H9 (cell line): ENCODE results near the gene DYRK1A. TPM values are rescaled to one million over a fixed set of nuclear protein-coding genes. Genes with fewer than 3 reads are reported as not detected.
A peak's percentile ranks its signal among the peaks of the same experiment; 100 is the strongest.

Source experiments
- DNase-seq: peaks from one replicate; pipeline ENCODE4 v3.0.0-alpha.2; 2017
- H2AFZ ChIP-seq: one replicate; pipeline ENCODE4 v1.6.1; 2013; ENCODE audit warnings: mild to moderate bottlenecking, low read length, control low read depth, moderate library complexity
- H2AK5ac ChIP-seq: 2 replicates; pipeline ENCODE4 v1.6.1; 2013; ENCODE audit warnings: low read length, control low read depth, mixed read lengths; ENCODE audit not compliant: insufficient read length
- H2BK120ac ChIP-seq: one replicate; pipeline ENCODE4 v1.6.1; 2013; ENCODE audit warnings: low read depth, mild to moderate bottlenecking, low read length, control low read depth, inconsistent platforms; ENCODE audit not compliant: poor library complexity, severe bottlenecking
- H2BK12ac ChIP-seq: 2 replicates; pipeline ENCODE4 v1.6.1; 2013; ENCODE audit warnings: low read length, control low read depth, mixed read lengths, low read depth; ENCODE audit not compliant: insufficient read length
- H2BK15ac ChIP-seq: 2 replicates; pipeline ENCODE4 v1.6.1; 2013; ENCODE audit warnings: low read depth, low read length, control low read depth
- H2BK20ac ChIP-seq: one replicate; pipeline ENCODE4 v1.6.1; 2013; ENCODE audit warnings: low read depth, mild to moderate bottlenecking, low read length, control low read depth, inconsistent platforms; ENCODE audit not compliant: poor library complexity, severe bottlenecking
- H2BK5ac ChIP-seq: 2 replicates; pipeline ENCODE4 v1.6.1; 2013; ENCODE audit warnings: low read length, control low read depth, mixed read lengths; ENCODE audit not compliant: insufficient read length
- H3K14ac ChIP-seq: 2 replicates; pipeline ENCODE4 v1.6.1; 2013; ENCODE audit warnings: low read length, control low read depth; ENCODE audit not compliant: insufficient read depth
- H3K18ac ChIP-seq: 2 replicates; pipeline ENCODE4 v1.6.1; 2013; ENCODE audit warnings: low read depth, mild to moderate bottlenecking, mixed read lengths, low read length, control low read depth; ENCODE audit not compliant: insufficient read length
- H3K23ac ChIP-seq: 2 replicates; pipeline ENCODE4 v1.6.1; 2013; ENCODE audit warnings: low read length, control low read depth, mixed read lengths, low read depth; ENCODE audit not compliant: insufficient read length
- H3K23me2 ChIP-seq: 2 replicates; pipeline ENCODE4 v1.6.1; 2013; ENCODE audit warnings: low read depth, mild to moderate bottlenecking, mixed read lengths, low read length, control low read depth; ENCODE audit not compliant: insufficient read length, poor library complexity, severe bottlenecking
- H3K27ac ChIP-seq: 2 replicates; pipeline ENCODE4 v1.5.1; 2013; ENCODE audit warnings: low read length, control low read depth, mixed read lengths, low read depth; ENCODE audit not compliant: insufficient read length
- H3K27me3 ChIP-seq: 2 replicates; pipeline ENCODE4 v1.6.1; 2013; ENCODE audit warnings: low read length, control low read depth, inconsistent platforms; ENCODE audit not compliant: insufficient read depth
- H3K4ac ChIP-seq: 2 replicates; pipeline ENCODE4 v1.6.1; 2013; ENCODE audit warnings: low read depth, mild to moderate bottlenecking, control low read depth, inconsistent platforms, low read length, moderate library complexity
- H3K4me1 ChIP-seq: 2 replicates; pipeline ENCODE4 v1.6.1; 2013; ENCODE audit warnings: low read length, control low read depth, inconsistent platforms; ENCODE audit not compliant: insufficient read depth
- H3K4me2 ChIP-seq: 2 replicates; pipeline ENCODE4 v1.6.1; 2013; ENCODE audit warnings: low read length, control low read depth, mixed read lengths; ENCODE audit not compliant: insufficient read length, insufficient read depth
- H3K56ac ChIP-seq: 2 replicates; pipeline ENCODE4 v1.6.1; 2013; ENCODE audit warnings: low read depth, mild to moderate bottlenecking, mixed read lengths, low read length, control low read depth; ENCODE audit not compliant: insufficient read length
- H3K79me1 ChIP-seq: 2 replicates; pipeline ENCODE4 v1.6.1; 2013; ENCODE audit warnings: low read depth, mild to moderate bottlenecking, moderate library complexity, low read length, control low read depth, inconsistent platforms; ENCODE audit not compliant: insufficient read depth, poor library complexity, severe bottlenecking
- H3K79me2 ChIP-seq: 2 replicates; pipeline ENCODE4 v1.6.1; 2013; ENCODE audit warnings: low read length, control low read depth, inconsistent platforms; ENCODE audit not compliant: insufficient read depth
- H3K9ac ChIP-seq: 2 replicates; pipeline ENCODE4 v1.6.1; 2013; ENCODE audit warnings: low read length, control low read depth, mixed read lengths; ENCODE audit not compliant: insufficient read length; ENCODE audit errors: extremely low read depth
- H3K9me3 ChIP-seq: one replicate; pipeline ENCODE4 v1.6.1; 2013; ENCODE audit warnings: low read depth, low read length, inconsistent platforms; ENCODE audit not compliant: control insufficient read depth
- H3T11ph ChIP-seq: one replicate; pipeline ENCODE4 v1.6.1; 2013; ENCODE audit warnings: mild to moderate bottlenecking, low read length, control low read depth, inconsistent platforms
- H4K20me1 ChIP-seq: one replicate; pipeline ENCODE4 v1.6.1; 2013; ENCODE audit not compliant: control insufficient read depth, insufficient read length, insufficient read depth
- H4K5ac ChIP-seq: 2 replicates; pipeline ENCODE4 v1.6.1; 2013; ENCODE audit warnings: low read depth, mild to moderate bottlenecking, mixed read lengths, low read length, control low read depth; ENCODE audit not compliant: insufficient read length
- H4K8ac ChIP-seq: replicated peaks from 2 replicates; pipeline ENCODE4 v1.6.1; 2013; ENCODE audit warnings: low read length, control low read depth, mixed read lengths, low read depth; ENCODE audit not compliant: insufficient read length
- H4K91ac ChIP-seq: 2 replicates; pipeline ENCODE4 v1.6.1; 2013; ENCODE audit warnings: low read depth, mild to moderate bottlenecking, moderate library complexity, mixed read lengths, low read length, control low read depth; ENCODE audit not compliant: insufficient read length
- H3K27ac Mint-ChIP-seq, 3 experiments: 2 replicates in 2 of 3; 3 replicates in 1 of 3; pipeline ENCODE4 v1.8.0; 2020 to 2021; ENCODE audit warnings: mixed read lengths in 3 of 3, mild to moderate bottlenecking in 1 of 3, moderate library complexity in 1 of 3
- H3K27me3 Mint-ChIP-seq: 2 replicates; pipeline ENCODE4 v1.8.0; 2021; ENCODE audit warnings: low read depth, mild to moderate bottlenecking, moderate library complexity, mixed read lengths
- H3K36me3 Mint-ChIP-seq, 3 experiments: 2 replicates in 2 of 3; 3 replicates in 1 of 3; pipeline ENCODE4 v1.8.0; 2020 to 2021; ENCODE audit warnings: low read depth in 3 of 3, mixed read lengths in 3 of 3; ENCODE audit not compliant: insufficient read depth in 1 of 3
- H3K4me1 Mint-ChIP-seq, 2 experiments: 2 replicates each; pipeline ENCODE4 v1.8.0; 2020; ENCODE audit warnings: mixed read lengths in 2 of 2
- H3K4me3 Mint-ChIP-seq, 2 experiments: 2 replicates in 1 of 2; 3 replicates in 1 of 2; pipeline ENCODE4 v1.8.0; 2020 to 2021; ENCODE audit warnings: mild to moderate bottlenecking in 2 of 2, mixed read lengths in 2 of 2, moderate library complexity in 1 of 2
- H3K9me3 Mint-ChIP-seq, 2 experiments: 2 replicates in 1 of 2; 3 replicates in 1 of 2; pipeline ENCODE4 v1.8.0; 2020; ENCODE audit warnings: mild to moderate bottlenecking in 2 of 2, mixed read lengths in 2 of 2, moderate library complexity in 1 of 2
- WGBS: extraction: QIAGEN DNeasy Blood & Tissue Kit; methylation state at CpG from one replicate; pipeline ENCODE4 v1.1.7; 2013; ENCODE audit warnings: missing lambda C conversion rate, low lambda C conversion rate, mixed read lengths; ENCODE audit not compliant: insufficient read length; ENCODE audit errors: extremely low coverage; 5-methylcytosine and 5-hydroxymethylcytosine counted together
- total RNA-seq: library from RNA; stranded (reverse); gene quantifications from 2 replicates; pipeline ENCODE4 v1.2.1, GENCODE V29; 2021
- TF ChIP-seq, protein P1 (sequence below): fragments of 200-600 bp; sonication (generic); conservative IDR thresholded peaks from 3 replicates; pipeline ENCODE4 v1.8.0; 2021; ENCODE audit warnings: antibody characterized with exemption, mild to moderate bottlenecking

DYRK1A gene
- total RNA-seq, 1 experiment from 2014 or later: 73.6 TPM

DNA sequence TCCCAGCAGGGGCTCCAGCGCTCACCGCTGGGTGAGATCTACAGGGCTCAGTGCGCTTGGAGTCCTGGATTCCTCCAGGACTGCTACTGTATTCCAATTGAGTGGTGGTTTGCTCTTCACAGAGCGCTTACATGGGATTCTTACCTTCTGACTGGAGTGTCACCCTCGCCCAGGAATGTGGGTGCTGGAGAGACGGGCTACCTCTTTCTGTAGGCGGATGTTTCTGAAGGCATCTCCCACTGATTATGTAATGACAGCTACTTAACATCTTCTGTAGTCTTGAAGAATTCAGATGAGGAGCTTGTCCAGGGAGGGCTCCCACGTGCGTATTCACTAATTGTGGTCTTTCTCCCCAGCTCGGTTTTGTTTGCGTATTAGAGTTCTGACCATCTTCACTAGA, 154.2 kb downstream of the DYRK1A start:
- Histone ChIP-seq H2BK20ac (no peak overlapping the region), H4K8ac (no peak overlapping the region), H3K27me3 (no peaks in the 10 kb centered on the region), H3K4me1 (peaks cover 8% of the 10 kb centered on the region; the same call in 1 of the 2 replicates), H3K9ac (no peak overlapping the region), H2BK12ac (no peak overlapping the region), H2AFZ (no peak overlapping the region), H3K56ac (no peak overlapping the region), H4K5ac (no peak overlapping the region), H3K14ac (no peak overlapping the region; the same call in 1 of the 2 replicates), H2BK120ac (no peak overlapping the region), H3K18ac (no peak overlapping the region), H3K79me1 (no peaks in the 10 kb centered on the region), H2AK5ac (no peak overlapping the region), H3K27ac (no peak overlapping the region), H2BK5ac (no peak overlapping the region), H4K20me1 (no peaks in the 10 kb centered on the region), H3T11ph (no peak overlapping the region), H3K23me2 (no peaks in the 10 kb centered on the region), H4K91ac (no peak overlapping the region), H3K9me3 (no peaks in the 10 kb centered on the region), H3K4me2 (no peak overlapping the region), H3K23ac (no peak overlapping the region), H3K4ac (no peak overlapping the region), H3K79me2 (no peaks in the 10 kb centered on the region), H2BK15ac (no peak overlapping the region)
- TF ChIP-seq, protein P1, sequence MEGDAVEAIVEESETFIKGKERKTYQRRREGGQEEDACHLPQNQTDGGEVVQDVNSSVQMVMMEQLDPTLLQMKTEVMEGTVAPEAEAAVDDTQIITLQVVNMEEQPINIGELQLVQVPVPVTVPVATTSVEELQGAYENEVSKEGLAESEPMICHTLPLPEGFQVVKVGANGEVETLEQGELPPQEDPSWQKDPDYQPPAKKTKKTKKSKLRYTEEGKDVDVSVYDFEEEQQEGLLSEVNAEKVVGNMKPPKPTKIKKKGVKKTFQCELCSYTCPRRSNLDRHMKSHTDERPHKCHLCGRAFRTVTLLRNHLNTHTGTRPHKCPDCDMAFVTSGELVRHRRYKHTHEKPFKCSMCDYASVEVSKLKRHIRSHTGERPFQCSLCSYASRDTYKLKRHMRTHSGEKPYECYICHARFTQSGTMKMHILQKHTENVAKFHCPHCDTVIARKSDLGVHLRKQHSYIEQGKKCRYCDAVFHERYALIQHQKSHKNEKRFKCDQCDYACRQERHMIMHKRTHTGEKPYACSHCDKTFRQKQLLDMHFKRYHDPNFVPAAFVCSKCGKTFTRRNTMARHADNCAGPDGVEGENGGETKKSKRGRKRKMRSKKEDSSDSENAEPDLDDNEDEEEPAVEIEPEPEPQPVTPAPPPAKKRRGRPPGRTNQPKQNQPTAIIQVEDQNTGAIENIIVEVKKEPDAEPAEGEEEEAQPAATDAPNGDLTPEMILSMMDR: no peak
- Mint-ChIP-seq H3K36me3 (peaks cover 0 to 20% (median 11%) of the 10 kb centered on the region in 3 experiments; a peak in 5 of 7 replicates), H3K4me3 (no peak overlapping the region), H3K27me3 (no peaks in the 10 kb centered on the region), H3K4me1 (peaks cover 38 to 39% of the 10 kb centered on the region in 2 experiments), H3K9me3 (no peaks in the 10 kb centered on the region), H3K27ac (peak overlapping the region in 1 of 3 experiments; percentile 16; a peak in 1 of 7 replicates)
- no CpG with 5 or more reads among the region's 11 CpGs for WGBS
- DNase-seq: no peak
